Esophagus muscularis mucosa (tissue), 4 donors: ENCODE results near the gene HSPB7. TPM values are rescaled to one million over a fixed set of nuclear protein-coding genes. Genes with fewer than 3 reads are reported as not detected.
"Not testable (repeated sequence)": the region's sequence is repeated elsewhere in the genome, so short reads cannot be mapped to it uniquely, and the experiment has no call there.

Experiments
- DNase-seq: peaks from one replicate; pipeline ENCODE4 v3.0.0-alpha.2; 2017; ENCODE audit errors: extremely low spot score
- H3K27ac ChIP-seq, 4 donors: fragments of 200-600 bp; sonication (generic); replicated peaks in 1 of 4; 1 replicate in 3 of 4; 2 replicates in 1 of 4; pipeline ENCODE4 v1.5.1; 2016 to 2019; ENCODE audit warnings: mild to moderate bottlenecking in 1 of 4
- H3K27me3 ChIP-seq, 4 donors: fragments of 200-600 bp; sonication (generic); one replicate each; pipeline versions ENCODE4 v1.5.1 to v1.6.0; 2016 to 2019
- H3K36me3 ChIP-seq, 4 donors: fragments of 200-600 bp; sonication (generic); one replicate each; pipeline ENCODE4 v1.5.1; 2016 to 2019
- H3K4me1 ChIP-seq, 4 donors: fragments of 200-600 bp; sonication (generic); one replicate each; pipeline ENCODE4 v1.5.1; 2016 to 2019
- H3K4me3 ChIP-seq, 4 donors: fragments of 200-600 bp; sonication (generic); 1 replicate in 2 of 4; 2 replicates in 2 of 4; pipeline ENCODE4 v1.5.1; 2016 to 2019; ENCODE audit warnings: mild to moderate bottlenecking in 4 of 4, moderate library complexity in 1 of 4
- H3K9me3 ChIP-seq, 4 donors: fragments of 200-600 bp; sonication (generic); 1 replicate in 3 of 4; 2 replicates in 1 of 4; pipeline ENCODE4 v1.5.1; 2016 to 2019
- EP300 ChIP-seq: sonication (generic); formaldehyde crosslinking; IDR thresholded peaks from one replicate; pipeline ENCODE4 v1.6.1; 2017; ENCODE audit warnings: antibody characterized with exemption
- POLR2A ChIP-seq: fragments of 450-650 bp; IDR thresholded peaks from one replicate; pipeline ENCODE4 v1.6.1; 2017; ENCODE audit warnings: antibody characterized with exemption, moderate library complexity, mild to moderate bottlenecking, low read depth
- POLR2AphosphoS5 ChIP-seq, 2 donors: sonication (generic); formaldehyde crosslinking; IDR thresholded peaks; one replicate each; pipeline ENCODE4 v1.6.1; 2017; ENCODE audit warnings: antibody characterized with exemption in 2 of 2
- WGBS: methylation state at CpG from one replicate; pipeline ENCODE4 v1.1.5; 2018; 5-methylcytosine and 5-hydroxymethylcytosine counted together
- intact Hi-C: fragments of 100-400 bp; cut with DNase I; formaldehyde crosslinking; loops from one replicate; pipeline ENCODE4 v1.15.1; 2023
- total RNA-seq, 4 donors: library from RNA; depleted of rRNA; stranded (reverse); fragments of >200 nt; gene quantifications; one replicate each; pipeline versions ENCODE4 v1.1.0 to v1.2.1, GENCODE V29; 2016
- TF ChIP-seq, protein P1 (sequence below), 3 experiments: fragments of 200-600 bp in 2 of 3; fragments of 450-650 bp in 1 of 3; sonication (generic) in 2 of 3; IDR thresholded peaks; one replicate each; pipeline ENCODE4 v1.5.1; 2017 to 2019; ENCODE audit warnings: antibody characterized with exemption in 3 of 3, mild to moderate bottlenecking in 2 of 3, moderate library complexity in 1 of 3

HSPB7 gene
- total RNA-seq, 4 donors from 2014 or later, result 111 to 408 (median 279) TPM

DNA sequence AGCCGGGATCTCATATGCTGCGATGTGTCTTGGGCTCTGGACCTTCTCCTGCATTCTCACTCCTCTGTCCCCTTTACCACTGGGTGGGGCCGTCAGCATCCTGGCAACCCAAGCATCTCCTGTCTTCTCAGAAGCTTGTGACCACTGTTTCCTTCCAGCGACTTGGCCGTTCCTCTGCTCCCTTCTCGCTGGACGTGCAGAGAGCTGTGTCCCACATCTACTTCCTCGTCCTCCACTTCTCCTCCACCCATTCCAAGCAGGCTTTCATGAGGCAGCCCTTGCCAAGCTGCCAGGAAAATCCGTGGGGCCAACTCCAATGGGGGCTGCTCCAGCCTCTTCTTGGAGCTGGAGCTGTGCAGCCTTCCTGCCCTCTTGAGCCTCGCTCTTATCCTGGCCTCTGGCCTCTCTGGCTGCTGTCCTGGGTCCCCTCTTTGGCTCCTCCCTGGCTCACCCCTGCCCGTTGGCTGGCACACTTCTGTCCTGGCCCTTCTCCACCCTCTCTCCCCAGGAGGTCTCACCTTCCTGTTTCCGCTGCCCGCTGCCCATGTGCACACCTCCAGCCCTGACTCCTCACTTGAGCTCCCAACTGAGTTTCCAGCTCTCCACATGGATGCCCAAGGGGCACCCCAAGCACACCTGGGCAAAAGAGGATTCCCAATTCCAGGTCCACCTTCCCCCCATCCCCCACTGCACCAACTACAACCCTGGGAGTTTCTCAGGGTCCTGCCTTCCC is 46.9 kb upstream of the HSPB7 start:
- no peak for TF ChIP-seq POLR2A
- TF ChIP-seq POLR2AphosphoS5 (IDR thresholded peaks at IDR 0.05), result no peak
- TF ChIP-seq EP300, result no peak
- TF ChIP-seq, protein P1, sequence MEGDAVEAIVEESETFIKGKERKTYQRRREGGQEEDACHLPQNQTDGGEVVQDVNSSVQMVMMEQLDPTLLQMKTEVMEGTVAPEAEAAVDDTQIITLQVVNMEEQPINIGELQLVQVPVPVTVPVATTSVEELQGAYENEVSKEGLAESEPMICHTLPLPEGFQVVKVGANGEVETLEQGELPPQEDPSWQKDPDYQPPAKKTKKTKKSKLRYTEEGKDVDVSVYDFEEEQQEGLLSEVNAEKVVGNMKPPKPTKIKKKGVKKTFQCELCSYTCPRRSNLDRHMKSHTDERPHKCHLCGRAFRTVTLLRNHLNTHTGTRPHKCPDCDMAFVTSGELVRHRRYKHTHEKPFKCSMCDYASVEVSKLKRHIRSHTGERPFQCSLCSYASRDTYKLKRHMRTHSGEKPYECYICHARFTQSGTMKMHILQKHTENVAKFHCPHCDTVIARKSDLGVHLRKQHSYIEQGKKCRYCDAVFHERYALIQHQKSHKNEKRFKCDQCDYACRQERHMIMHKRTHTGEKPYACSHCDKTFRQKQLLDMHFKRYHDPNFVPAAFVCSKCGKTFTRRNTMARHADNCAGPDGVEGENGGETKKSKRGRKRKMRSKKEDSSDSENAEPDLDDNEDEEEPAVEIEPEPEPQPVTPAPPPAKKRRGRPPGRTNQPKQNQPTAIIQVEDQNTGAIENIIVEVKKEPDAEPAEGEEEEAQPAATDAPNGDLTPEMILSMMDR (IDR thresholded peaks at IDR 0.05), result no peak
- no peaks in the 10 kb centered on the region for H3K27me3 ChIP-seq
- H3K27ac ChIP-seq, result no peak overlapping the region
- intact Hi-C loops, result no loop called here
- H3K4me1 ChIP-seq, result peaks cover 9 to 20% (median 17%) of the 10 kb centered on the region in 4 donors
- no peaks in the 10 kb centered on the region for H3K9me3 ChIP-seq
- no peak overlapping the region for H3K4me3 ChIP-seq
- DNase-seq, result no peak
- H3K36me3 ChIP-seq, result no peaks in the 10 kb centered on the region
- WGBS, result 61% methylated on average over 13 of the region's 13 CpGs

DNA sequence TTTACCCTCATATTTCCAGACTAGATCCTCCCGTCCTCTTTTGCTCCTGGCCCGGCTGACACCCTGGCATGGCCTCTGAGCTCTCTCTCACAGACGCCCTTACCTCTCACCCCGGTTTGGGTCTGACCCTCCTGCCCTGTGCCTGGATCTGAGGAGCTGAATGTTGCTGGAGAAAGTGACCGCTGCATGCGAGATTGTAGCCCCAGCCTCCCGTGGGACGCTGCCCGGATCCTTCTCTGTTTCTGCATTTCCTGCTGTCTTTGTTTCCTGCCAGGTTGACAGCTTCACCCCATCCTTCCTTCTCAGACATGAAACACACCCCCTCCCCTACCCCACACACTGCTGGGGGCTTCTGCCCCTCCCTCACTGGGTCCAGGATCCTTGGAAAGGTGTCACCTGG is 46.1 kb upstream of the HSPB7 start:
- Histone ChIP-seq H3K4me3 (no peak overlapping the region), H3K27ac (no peak overlapping the region), H3K4me1 (peaks cover 9 to 20% (median 16%) of the 10 kb centered on the region in 4 donors), H3K9me3 (no peaks in the 10 kb centered on the region), H3K36me3 (no peaks in the 10 kb centered on the region), H3K27me3 (no peaks in the 10 kb centered on the region)
- TF ChIP-seq, protein P1 (IDR thresholded peaks at IDR 0.05), result no peak
- no peak for TF ChIP-seq POLR2AphosphoS5 (IDR thresholded peaks at IDR 0.05)
- no peak for TF ChIP-seq EP300
- no peak for TF ChIP-seq POLR2A
- intact Hi-C loops, result no loop called here
- WGBS, result 74% methylated on average over 9 of the region's 9 CpGs
- DNase-seq, result no peak

DNA sequence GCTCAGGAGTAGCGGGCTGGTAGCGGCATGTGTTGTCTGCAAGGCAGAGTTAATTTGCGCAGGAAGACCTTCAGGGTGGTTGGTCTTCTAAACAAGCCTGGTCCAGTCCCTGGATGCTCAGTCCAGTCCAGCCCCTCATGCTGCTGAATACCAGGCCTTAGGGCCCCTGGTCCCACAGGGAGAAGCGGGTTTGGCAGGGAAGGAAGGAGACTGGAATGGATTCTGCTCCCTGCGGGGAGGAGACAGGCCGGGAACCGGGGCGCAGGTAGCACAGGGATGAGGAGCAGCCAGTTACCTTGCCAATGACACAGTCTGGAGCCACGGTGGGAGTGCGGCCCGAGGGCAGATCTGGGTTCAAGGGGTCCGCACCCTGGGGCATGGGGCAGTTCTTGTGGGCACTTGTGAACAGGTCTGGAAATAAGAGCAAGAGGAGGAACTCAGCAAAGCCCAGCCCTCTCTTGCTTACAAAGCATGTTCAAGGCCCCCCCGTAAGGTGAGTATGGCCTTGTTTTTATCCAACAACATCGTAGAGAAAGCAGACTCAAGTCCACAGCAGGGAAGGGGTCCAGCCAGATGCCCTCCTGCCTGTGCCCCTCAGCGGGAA is 45.5 kb upstream of the HSPB7 start:
- 92% methylated on average over 15 of the region's 15 CpGs for WGBS
- Histone ChIP-seq H3K9me3 (no peaks in the 10 kb centered on the region), H3K36me3 (no peaks in the 10 kb centered on the region), H3K4me1 (peaks cover 7 to 16% (median 11%) of the 10 kb centered on the region in 4 donors), H3K27ac (no peak overlapping the region), H3K4me3 (no peak overlapping the region), H3K27me3 (no peaks in the 10 kb centered on the region)
- intact Hi-C loops, result no loop called here
- no peak for DNase-seq
- TF ChIP-seq POLR2AphosphoS5 (IDR thresholded peaks at IDR 0.05) (no peak), EP300 (no peak), POLR2A (no peak)
- TF ChIP-seq, protein P1 (IDR thresholded peaks at IDR 0.05), result no peak

DNA sequence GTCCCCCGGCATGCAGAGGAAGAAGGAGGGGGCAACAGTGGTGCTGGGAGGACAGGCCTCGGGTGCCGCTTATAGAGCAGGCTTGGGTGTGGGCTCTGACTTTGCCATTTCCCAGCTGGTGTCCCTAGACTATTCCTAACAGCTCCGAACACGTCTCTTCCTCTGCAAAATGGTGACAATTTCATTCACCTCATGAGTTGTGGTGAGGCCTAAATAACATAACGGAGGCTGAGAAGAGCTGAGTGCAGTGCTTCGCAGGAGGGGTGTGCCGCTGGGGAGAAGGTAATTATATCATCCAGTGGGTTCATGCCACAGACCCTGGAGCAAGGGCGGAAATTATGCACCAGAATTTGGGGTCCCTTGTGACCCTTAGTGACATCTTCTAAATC is 44.8 kb upstream of the HSPB7 start:
- intact Hi-C loops, H3K9me3 ChIP-seq, H3K27ac ChIP-seq, H3K27me3 ChIP-seq, DNase-seq, H3K4me1 ChIP-seq, H3K36me3 ChIP-seq, H3K4me3 ChIP-seq: not testable (repeated sequence)
- WGBS, result 93% methylated on average over 8 of the region's 9 CpGs

DNA sequence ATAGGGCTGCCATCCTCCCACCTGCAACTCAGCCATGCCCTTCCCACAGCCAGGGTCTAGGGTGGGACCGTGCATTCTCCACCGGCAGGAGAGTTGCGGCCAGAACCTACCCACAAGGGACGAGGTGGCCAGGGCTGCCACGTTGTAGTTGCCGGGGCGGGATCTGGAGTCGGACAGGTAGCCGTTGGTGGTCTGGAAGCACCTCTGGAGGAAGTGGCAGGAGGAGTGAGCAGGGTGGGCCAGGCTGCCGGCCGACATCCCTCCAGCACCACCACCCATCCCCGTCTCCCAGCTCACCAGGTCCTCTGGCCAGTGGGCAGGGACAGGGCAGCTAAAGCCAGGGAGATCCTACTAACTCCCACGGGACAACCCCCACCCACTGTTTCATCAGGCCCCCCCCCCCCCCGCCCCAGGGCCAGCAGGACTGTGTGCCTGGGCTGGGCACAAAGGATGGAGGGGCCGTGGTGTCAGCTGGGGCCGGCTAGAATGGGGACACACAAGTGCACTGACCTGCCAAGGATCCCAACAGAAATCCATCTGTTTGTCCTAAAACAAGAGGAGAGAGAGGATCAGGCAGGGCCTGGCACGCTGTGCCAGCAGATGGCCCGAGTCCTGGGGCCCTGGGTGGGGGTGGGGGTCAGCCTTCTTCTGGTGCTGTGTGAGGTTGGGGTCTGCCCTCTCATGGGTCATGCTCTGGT is 44.3 kb upstream of the HSPB7 start:
- H3K4me3 ChIP-seq, H3K4me1 ChIP-seq, intact Hi-C loops, H3K27me3 ChIP-seq, H3K9me3 ChIP-seq, H3K36me3 ChIP-seq, DNase-seq, H3K27ac ChIP-seq: not testable (repeated sequence)
- 73% methylated on average over 14 of the region's 18 CpGs for WGBS
